ENCODE data around the gene LEMD3.

DNA sequence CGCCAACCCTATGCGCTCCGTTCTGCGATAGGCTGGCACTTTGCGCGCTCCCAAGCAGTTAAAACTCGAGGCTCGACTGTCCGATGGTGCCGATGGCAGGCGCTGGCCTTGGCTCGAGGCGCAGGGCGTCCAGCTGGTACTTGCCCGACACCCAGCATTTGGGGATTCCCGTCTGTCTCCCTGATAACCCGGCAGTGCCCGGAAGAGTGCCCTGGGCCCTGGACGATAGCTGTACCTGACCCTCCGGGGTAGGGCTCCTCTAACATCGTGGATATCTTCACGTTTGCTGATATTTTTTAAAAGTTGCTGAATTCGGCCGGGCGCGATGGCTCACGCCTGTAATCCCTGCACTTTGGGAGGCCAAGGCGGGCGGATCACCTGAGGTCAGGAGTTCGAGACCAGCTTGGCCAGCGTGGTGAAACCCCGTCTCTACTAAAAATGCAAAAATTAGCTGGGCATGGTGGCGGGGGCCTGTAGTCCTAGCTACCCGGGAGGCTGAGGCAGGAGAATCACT, 47.4 kb upstream of the LEMD3 start:
- TF ChIP-seq NRF1 (IDR thresholded peaks at IDR 0.05; ENCODE audit: low read depth, low read length) (no peak), JUND (IDR thresholded peaks at IDR 0.05) (no peak), SIN3A (IDR thresholded peaks at IDR 0.05; ENCODE audit: borderline replicate concordance, low read depth, low read length) (no peak), SMC3 (IDR thresholded peaks at IDR 0.05; ENCODE audit: low read depth, low read length) (no peak), ELF1 (IDR thresholded peaks at IDR 0.05) (no peak)
- TF ChIP-seq, protein P1, sequence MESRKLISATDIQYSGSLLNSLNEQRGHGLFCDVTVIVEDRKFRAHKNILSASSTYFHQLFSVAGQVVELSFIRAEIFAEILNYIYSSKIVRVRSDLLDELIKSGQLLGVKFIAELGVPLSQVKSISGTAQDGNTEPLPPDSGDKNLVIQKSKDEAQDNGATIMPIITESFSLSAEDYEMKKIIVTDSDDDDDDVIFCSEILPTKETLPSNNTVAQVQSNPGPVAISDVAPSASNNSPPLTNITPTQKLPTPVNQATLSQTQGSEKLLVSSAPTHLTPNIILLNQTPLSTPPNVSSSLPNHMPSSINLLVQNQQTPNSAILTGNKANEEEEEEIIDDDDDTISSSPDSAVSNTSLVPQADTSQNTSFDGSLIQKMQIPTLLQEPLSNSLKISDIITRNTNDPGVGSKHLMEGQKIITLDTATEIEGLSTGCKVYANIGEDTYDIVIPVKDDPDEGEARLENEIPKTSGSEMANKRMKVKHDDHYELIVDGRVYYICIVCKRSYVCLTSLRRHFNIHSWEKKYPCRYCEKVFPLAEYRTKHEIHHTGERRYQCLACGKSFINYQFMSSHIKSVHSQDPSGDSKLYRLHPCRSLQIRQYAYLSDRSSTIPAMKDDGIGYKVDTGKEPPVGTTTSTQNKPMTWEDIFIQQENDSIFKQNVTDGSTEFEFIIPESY (IDR thresholded peaks at IDR 0.05; ENCODE audit: borderline replicate concordance, low read depth): no peak
- TF ChIP-seq, protein P2, sequence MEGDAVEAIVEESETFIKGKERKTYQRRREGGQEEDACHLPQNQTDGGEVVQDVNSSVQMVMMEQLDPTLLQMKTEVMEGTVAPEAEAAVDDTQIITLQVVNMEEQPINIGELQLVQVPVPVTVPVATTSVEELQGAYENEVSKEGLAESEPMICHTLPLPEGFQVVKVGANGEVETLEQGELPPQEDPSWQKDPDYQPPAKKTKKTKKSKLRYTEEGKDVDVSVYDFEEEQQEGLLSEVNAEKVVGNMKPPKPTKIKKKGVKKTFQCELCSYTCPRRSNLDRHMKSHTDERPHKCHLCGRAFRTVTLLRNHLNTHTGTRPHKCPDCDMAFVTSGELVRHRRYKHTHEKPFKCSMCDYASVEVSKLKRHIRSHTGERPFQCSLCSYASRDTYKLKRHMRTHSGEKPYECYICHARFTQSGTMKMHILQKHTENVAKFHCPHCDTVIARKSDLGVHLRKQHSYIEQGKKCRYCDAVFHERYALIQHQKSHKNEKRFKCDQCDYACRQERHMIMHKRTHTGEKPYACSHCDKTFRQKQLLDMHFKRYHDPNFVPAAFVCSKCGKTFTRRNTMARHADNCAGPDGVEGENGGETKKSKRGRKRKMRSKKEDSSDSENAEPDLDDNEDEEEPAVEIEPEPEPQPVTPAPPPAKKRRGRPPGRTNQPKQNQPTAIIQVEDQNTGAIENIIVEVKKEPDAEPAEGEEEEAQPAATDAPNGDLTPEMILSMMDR (IDR thresholded peaks at IDR 0.05): no peak
- TF ChIP-seq, protein P3, sequence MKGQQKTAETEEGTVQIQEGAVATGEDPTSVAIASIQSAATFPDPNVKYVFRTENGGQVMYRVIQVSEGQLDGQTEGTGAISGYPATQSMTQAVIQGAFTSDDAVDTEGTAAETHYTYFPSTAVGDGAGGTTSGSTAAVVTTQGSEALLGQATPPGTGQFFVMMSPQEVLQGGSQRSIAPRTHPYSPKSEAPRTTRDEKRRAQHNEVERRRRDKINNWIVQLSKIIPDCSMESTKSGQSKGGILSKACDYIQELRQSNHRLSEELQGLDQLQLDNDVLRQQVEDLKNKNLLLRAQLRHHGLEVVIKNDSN (IDR thresholded peaks at IDR 0.05; ENCODE audit: borderline replicate concordance, low read depth): no peak

All from SK-N-SH (cell line).